ENCODE results near the gene TTLL5. TPM values are rescaled to one million over a fixed set of nuclear protein-coding genes. Genes with fewer than 3 reads are reported as not detected.

Gene TTLL5
- total RNA-seq, 1 donor from 2014 or later, result 15.5 TPM

- no peak for DNase-seq (ENCODE audit: low read depth)
- no peak for FAIRE-seq
- TF ChIP-seq, protein P1, sequence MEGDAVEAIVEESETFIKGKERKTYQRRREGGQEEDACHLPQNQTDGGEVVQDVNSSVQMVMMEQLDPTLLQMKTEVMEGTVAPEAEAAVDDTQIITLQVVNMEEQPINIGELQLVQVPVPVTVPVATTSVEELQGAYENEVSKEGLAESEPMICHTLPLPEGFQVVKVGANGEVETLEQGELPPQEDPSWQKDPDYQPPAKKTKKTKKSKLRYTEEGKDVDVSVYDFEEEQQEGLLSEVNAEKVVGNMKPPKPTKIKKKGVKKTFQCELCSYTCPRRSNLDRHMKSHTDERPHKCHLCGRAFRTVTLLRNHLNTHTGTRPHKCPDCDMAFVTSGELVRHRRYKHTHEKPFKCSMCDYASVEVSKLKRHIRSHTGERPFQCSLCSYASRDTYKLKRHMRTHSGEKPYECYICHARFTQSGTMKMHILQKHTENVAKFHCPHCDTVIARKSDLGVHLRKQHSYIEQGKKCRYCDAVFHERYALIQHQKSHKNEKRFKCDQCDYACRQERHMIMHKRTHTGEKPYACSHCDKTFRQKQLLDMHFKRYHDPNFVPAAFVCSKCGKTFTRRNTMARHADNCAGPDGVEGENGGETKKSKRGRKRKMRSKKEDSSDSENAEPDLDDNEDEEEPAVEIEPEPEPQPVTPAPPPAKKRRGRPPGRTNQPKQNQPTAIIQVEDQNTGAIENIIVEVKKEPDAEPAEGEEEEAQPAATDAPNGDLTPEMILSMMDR (IDR thresholded peaks at IDR 0.05; ENCODE audit: insufficient read depth, low read length, severe bottlenecking), result no peak
- no peak overlapping the region for H3K4me3 ChIP-seq (ENCODE audit: low read depth, low read length)
- peaks cover 3% of the 10 kb centered on the region for H3K36me3 ChIP-seq (ENCODE audit: control insufficient read depth, insufficient read depth, low read length)
- no peaks in the 10 kb centered on the region for H3K27me3 ChIP-seq (ENCODE audit: control insufficient read depth, insufficient read depth, low read length)
Observed at GRCh38 chr14:75773046-75773445, 112.0 kb downstream of the TTLL5 start.

- H3K36me3 ChIP-seq (ENCODE audit: control insufficient read depth, insufficient read depth, low read length), result peaks cover 4% of the 10 kb centered on the region
- TF ChIP-seq, protein P1 (IDR thresholded peaks at IDR 0.05; ENCODE audit: insufficient read depth, low read length, severe bottlenecking), result no peak
- FAIRE-seq (no peak), DNase-seq (ENCODE audit: low read depth) (peak; percentile 72)
- H3K27me3 ChIP-seq (ENCODE audit: control insufficient read depth, insufficient read depth, low read length), result no peaks in the 10 kb centered on the region
- H3K4me3 ChIP-seq (ENCODE audit: low read depth, low read length), result no peak overlapping the region
Observed at GRCh38 chr14:75781096-75781495, 120.0 kb downstream of the TTLL5 start.

DNA sequence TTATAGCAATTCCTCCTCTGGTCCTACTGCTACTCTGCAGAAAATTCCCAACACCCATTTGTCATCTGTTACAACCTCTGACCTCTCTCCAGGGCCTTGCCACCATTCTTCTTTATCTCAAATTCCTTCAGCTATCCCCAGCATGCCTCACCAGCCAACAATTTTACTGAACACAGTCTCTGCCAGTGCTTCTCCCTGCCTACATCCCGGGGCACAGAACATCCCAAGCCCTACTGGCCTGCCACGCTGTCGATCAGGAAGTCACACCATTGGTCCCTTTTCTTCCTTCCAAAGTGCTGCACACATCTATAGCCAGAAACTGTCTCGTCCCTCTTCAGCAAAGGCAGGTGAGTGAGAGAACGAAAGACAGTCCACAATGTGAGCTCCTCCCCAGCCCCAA, 122.1 kb downstream of the TTLL5 start:
- H3K4me3 ChIP-seq (ENCODE audit: low read depth, low read length), result no peak overlapping the region
- no peaks in the 10 kb centered on the region for H3K27me3 ChIP-seq (ENCODE audit: control insufficient read depth, insufficient read depth, low read length)
- peaks cover 4% of the 10 kb centered on the region for H3K36me3 ChIP-seq (ENCODE audit: control insufficient read depth, insufficient read depth, low read length)
- FAIRE-seq (peak; percentile 23), DNase-seq (ENCODE audit: low read depth) (no peak)
- TF ChIP-seq, protein P1 (IDR thresholded peaks at IDR 0.05; ENCODE audit: insufficient read depth, low read length, severe bottlenecking), result no peak

DNA sequence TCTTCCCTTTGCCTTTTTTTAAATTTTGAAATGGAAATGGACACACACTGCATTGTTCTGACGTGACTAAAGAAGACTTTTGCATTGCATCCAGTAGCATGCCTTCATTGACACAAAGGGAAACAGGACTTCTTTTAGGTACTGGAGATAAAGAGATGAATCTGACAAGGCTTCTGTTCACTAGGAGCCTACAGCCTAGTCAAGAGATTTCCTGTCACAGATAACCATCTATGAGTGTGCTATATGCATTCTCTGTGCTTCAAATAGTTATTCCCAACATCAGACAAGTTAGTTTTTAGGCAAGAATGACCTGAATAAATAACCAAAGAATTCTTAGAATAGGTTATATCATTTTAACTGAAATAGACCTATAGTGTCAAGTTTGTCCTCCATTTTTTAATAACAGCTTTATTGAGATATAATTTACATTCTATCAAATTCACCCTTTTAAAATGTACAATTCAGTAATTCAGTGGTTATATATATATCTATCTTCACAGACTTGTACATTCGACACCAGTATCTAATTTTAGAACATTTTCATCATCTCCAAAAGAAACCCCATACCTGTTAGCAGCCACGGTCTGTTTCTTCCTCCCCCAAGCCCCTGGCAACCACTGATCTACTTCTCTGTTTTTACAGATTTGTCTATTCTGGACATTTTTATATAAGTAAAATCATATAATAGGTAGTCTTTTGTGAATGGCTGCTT, 122.7 kb downstream of the TTLL5 start:
- DNase-seq (ENCODE audit: low read depth) (no peak), FAIRE-seq (no peak)
- Histone ChIP-seq H3K4me3 (ENCODE audit: low read depth, low read length) (no peak overlapping the region), H3K27me3 (ENCODE audit: control insufficient read depth, insufficient read depth, low read length) (no peaks in the 10 kb centered on the region), H3K36me3 (ENCODE audit: control insufficient read depth, insufficient read depth, low read length) (peaks cover 4% of the 10 kb centered on the region)
- TF ChIP-seq, protein P1 (IDR thresholded peaks at IDR 0.05; ENCODE audit: insufficient read depth, low read length, severe bottlenecking), result no peak

GRCh38 chr14:75784314-75784686, 123.3 kb downstream of the TTLL5 start:
- peaks cover 4% of the 10 kb centered on the region for H3K36me3 ChIP-seq (ENCODE audit: control insufficient read depth, insufficient read depth, low read length)
- no peaks in the 10 kb centered on the region for H3K27me3 ChIP-seq (ENCODE audit: control insufficient read depth, insufficient read depth, low read length)
- H3K4me3 ChIP-seq (ENCODE audit: low read depth, low read length), result no peak overlapping the region
- TF ChIP-seq, protein P1 (IDR thresholded peaks at IDR 0.05; ENCODE audit: insufficient read depth, low read length, severe bottlenecking), result no peak
- FAIRE-seq, result no peak
- no peak for DNase-seq (ENCODE audit: low read depth)

DNA sequence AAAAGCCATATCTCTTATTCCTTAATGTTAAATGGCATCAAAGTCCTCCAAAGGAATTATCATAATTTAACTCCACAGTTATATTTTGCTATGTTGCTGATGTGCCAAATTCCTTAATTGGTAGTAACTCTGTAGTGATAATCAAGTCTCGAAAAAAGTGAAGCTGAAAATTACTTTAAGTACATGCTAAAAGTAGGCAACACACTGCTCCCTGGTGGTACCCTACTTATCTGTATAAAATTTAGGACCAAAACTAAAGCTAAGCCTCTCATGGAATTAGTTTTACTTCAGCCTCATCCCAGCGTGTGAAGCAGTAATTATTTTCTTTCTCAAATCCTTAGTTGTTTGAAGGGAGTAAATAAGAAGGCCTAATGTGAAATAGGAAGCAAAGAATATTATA, 132.8 kb downstream of the TTLL5 start:
- TF ChIP-seq, protein P1 (IDR thresholded peaks at IDR 0.05; ENCODE audit: insufficient read depth, low read length, severe bottlenecking), result peak; percentile 6
- no peak for FAIRE-seq
- no peak for DNase-seq (ENCODE audit: low read depth)
- Histone ChIP-seq H3K4me3 (ENCODE audit: low read depth, low read length) (no peak overlapping the region), H3K36me3 (ENCODE audit: control insufficient read depth, insufficient read depth, low read length) (no peaks in the 10 kb centered on the region), H3K27me3 (ENCODE audit: control insufficient read depth, insufficient read depth, low read length) (no peaks in the 10 kb centered on the region)
